Measurements from ENCODE around the gene CRCP.
A peak's percentile ranks its signal among the peaks of the same experiment; 100 is the strongest.
"Not testable (repeated sequence)": the region's sequence is repeated elsewhere in the genome, so short reads cannot be mapped to it uniquely, and the experiment has no call there.

CRCP gene

GRCh38 chr7:66150471-66150870 lies 35.8 kb downstream of the CRCP start:
- DNase-seq (ENCODE audit: low read depth, low spot score) = no peak
- H3K27me3 ChIP-seq (ENCODE audit: insufficient read depth, insufficient read length) = peaks cover 3% of the 10 kb centered on the region
- H3K36me3 ChIP-seq (ENCODE audit: insufficient read depth, insufficient read length, low read length) = peaks cover 78% of the 10 kb centered on the region
- no peak overlapping the region for H3K9ac ChIP-seq (ENCODE audit: insufficient read length, low read depth)
- no peaks in the 10 kb centered on the region for H3K9me3 ChIP-seq (ENCODE audit: insufficient read depth, low read length)
- TF ChIP-seq YY1 (IDR thresholded peaks at IDR 0.05; ENCODE audit: insufficient read depth, insufficient read length) = no peak
- H3K4me3 ChIP-seq (ENCODE audit: insufficient read length, low read depth) = no peak overlapping the region
- H3K4me1 ChIP-seq (ENCODE audit: insufficient read depth, insufficient read length) = peaks cover 21% of the 10 kb centered on the region

- Histone ChIP-seq H3K4me3 (ENCODE audit: insufficient read length, low read depth) (no peak overlapping the region), H3K9ac (ENCODE audit: insufficient read length, low read depth) (no peak overlapping the region), H3K27me3 (ENCODE audit: insufficient read depth, insufficient read length) (peaks cover 3% of the 10 kb centered on the region), H3K36me3 (ENCODE audit: insufficient read depth, insufficient read length, low read length) (peaks cover 78% of the 10 kb centered on the region), H3K9me3 (ENCODE audit: insufficient read depth, low read length) (no peaks in the 10 kb centered on the region), H3K4me1 (ENCODE audit: insufficient read depth, insufficient read length) (peaks cover 21% of the 10 kb centered on the region)
- DNase-seq (ENCODE audit: low read depth, low spot score) = peak; percentile 58
- no peak for TF ChIP-seq ZNF274 (IDR thresholded peaks at IDR 0.05; ENCODE audit: low read depth, low read length)
- no peak for TF ChIP-seq YY1 (IDR thresholded peaks at IDR 0.05; ENCODE audit: insufficient read depth, insufficient read length)
- no peak for TF ChIP-seq SUZ12 (IDR thresholded peaks at IDR 0.05; ENCODE audit: extremely low read depth, insufficient read depth, insufficient read length)
Observed at GRCh38 chr7:66152371-66153191, 37.9 kb downstream of the CRCP start.

- Histone ChIP-seq H3K4me3 (ENCODE audit: insufficient read length, low read depth) (no peak overlapping the region), H3K27me3 (ENCODE audit: insufficient read depth, insufficient read length) (peaks cover 3% of the 10 kb centered on the region), H3K9ac (ENCODE audit: insufficient read length, low read depth) (no peak overlapping the region), H3K4me1 (ENCODE audit: insufficient read depth, insufficient read length) (peaks cover 21% of the 10 kb centered on the region), H3K36me3 (ENCODE audit: insufficient read depth, insufficient read length, low read length) (peaks cover 74% of the 10 kb centered on the region), H3K9me3 (ENCODE audit: insufficient read depth, low read length) (no peaks in the 10 kb centered on the region)
- no peak for DNase-seq (ENCODE audit: low read depth, low spot score)
- TF ChIP-seq YY1 (IDR thresholded peaks at IDR 0.05; ENCODE audit: insufficient read depth, insufficient read length) = no peak
- TF ChIP-seq ZNF274 (IDR thresholded peaks at IDR 0.05; ENCODE audit: low read depth, low read length) = no peak
- no peak for TF ChIP-seq SUZ12 (IDR thresholded peaks at IDR 0.05; ENCODE audit: extremely low read depth, insufficient read depth, insufficient read length)
Observed at GRCh38 chr7:66153691-66154090, 39.0 kb downstream of the CRCP start.

- peaks cover 64% of the 10 kb centered on the region for H3K36me3 ChIP-seq (ENCODE audit: insufficient read depth, insufficient read length, low read length)
- DNase-seq (ENCODE audit: low read depth, low spot score) = not testable (repeated sequence)
Observed at GRCh38 chr7:66156035-66156434, 41.4 kb downstream of the CRCP start.

GRCh38 chr7:66157060-66157459 lies 42.4 kb downstream of the CRCP start:
- no peak for TF ChIP-seq SUZ12 (IDR thresholded peaks at IDR 0.05; ENCODE audit: extremely low read depth, insufficient read depth, insufficient read length)
- no peak for TF ChIP-seq ZNF274 (IDR thresholded peaks at IDR 0.05; ENCODE audit: low read depth, low read length)
- no peak for TF ChIP-seq YY1 (IDR thresholded peaks at IDR 0.05; ENCODE audit: insufficient read depth, insufficient read length)
- H3K9me3 ChIP-seq (ENCODE audit: insufficient read depth, low read length) = no peaks in the 10 kb centered on the region
- no peaks in the 10 kb centered on the region for H3K27me3 ChIP-seq (ENCODE audit: insufficient read depth, insufficient read length)
- H3K4me1 ChIP-seq (ENCODE audit: insufficient read depth, insufficient read length) = peaks cover 12% of the 10 kb centered on the region
- no peak overlapping the region for H3K4me3 ChIP-seq (ENCODE audit: insufficient read length, low read depth)
- H3K9ac ChIP-seq (ENCODE audit: insufficient read length, low read depth) = no peak overlapping the region
- H3K36me3 ChIP-seq (ENCODE audit: insufficient read depth, insufficient read length, low read length) = peaks cover 56% of the 10 kb centered on the region
- DNase-seq (ENCODE audit: low read depth, low spot score) = no peak

More at GRCh38 chr7:66156035-66156434, 41.4 kb downstream of the CRCP start:
- H3K4me1 ChIP-seq (ENCODE audit: insufficient read depth, insufficient read length) = peaks cover 15% of the 10 kb centered on the region
- not testable (repeated sequence) for H3K9me3 ChIP-seq (ENCODE audit: insufficient read depth, low read length); H3K9ac ChIP-seq (ENCODE audit: insufficient read length, low read depth); H3K4me3 ChIP-seq (ENCODE audit: insufficient read length, low read depth); H3K27me3 ChIP-seq (ENCODE audit: insufficient read depth, insufficient read length)

GRCh38 chr7:66162622-66163021 lies 48.0 kb downstream of the CRCP start:
- Histone ChIP-seq H3K4me1 (ENCODE audit: insufficient read depth, insufficient read length) (no peaks in the 10 kb centered on the region), H3K27me3 (ENCODE audit: insufficient read depth, insufficient read length) (no peaks in the 10 kb centered on the region), H3K4me3 (ENCODE audit: insufficient read length, low read depth) (no peak overlapping the region), H3K36me3 (ENCODE audit: insufficient read depth, insufficient read length, low read length) (peaks cover 7% of the 10 kb centered on the region), H3K9me3 (ENCODE audit: insufficient read depth, low read length) (no peaks in the 10 kb centered on the region), H3K9ac (ENCODE audit: insufficient read length, low read depth) (no peak overlapping the region)
- TF ChIP-seq YY1 (IDR thresholded peaks at IDR 0.05; ENCODE audit: insufficient read depth, insufficient read length) (no peak), ZNF274 (IDR thresholded peaks at IDR 0.05; ENCODE audit: low read depth, low read length) (no peak), SUZ12 (IDR thresholded peaks at IDR 0.05; ENCODE audit: extremely low read depth, insufficient read depth, insufficient read length) (no peak)
- no peak for DNase-seq (ENCODE audit: low read depth, low spot score)

GRCh38 chr7:66163186-66163610 lies 48.6 kb downstream of the CRCP start:
- H3K9me3 ChIP-seq (ENCODE audit: insufficient read depth, low read length) = no peaks in the 10 kb centered on the region
- H3K9ac ChIP-seq (ENCODE audit: insufficient read length, low read depth) = no peak overlapping the region
- H3K36me3 ChIP-seq (ENCODE audit: insufficient read depth, insufficient read length, low read length) = peaks cover 3% of the 10 kb centered on the region
- DNase-seq (ENCODE audit: low read depth, low spot score) = no peak
- H3K27me3 ChIP-seq (ENCODE audit: insufficient read depth, insufficient read length) = no peaks in the 10 kb centered on the region
- TF ChIP-seq SUZ12 (IDR thresholded peaks at IDR 0.05; ENCODE audit: extremely low read depth, insufficient read depth, insufficient read length) (no peak), YY1 (IDR thresholded peaks at IDR 0.05; ENCODE audit: insufficient read depth, insufficient read length) (no peak), ZNF274 (IDR thresholded peaks at IDR 0.05; ENCODE audit: low read depth, low read length) (no peak)
- H3K4me3 ChIP-seq (ENCODE audit: insufficient read length, low read depth) = no peak overlapping the region
- H3K4me1 ChIP-seq (ENCODE audit: insufficient read depth, insufficient read length) = no peaks in the 10 kb centered on the region

Measured in NT2/D1 (cell line).